ENCODE results near the gene RETSAT.

RETSAT gene

DNA sequence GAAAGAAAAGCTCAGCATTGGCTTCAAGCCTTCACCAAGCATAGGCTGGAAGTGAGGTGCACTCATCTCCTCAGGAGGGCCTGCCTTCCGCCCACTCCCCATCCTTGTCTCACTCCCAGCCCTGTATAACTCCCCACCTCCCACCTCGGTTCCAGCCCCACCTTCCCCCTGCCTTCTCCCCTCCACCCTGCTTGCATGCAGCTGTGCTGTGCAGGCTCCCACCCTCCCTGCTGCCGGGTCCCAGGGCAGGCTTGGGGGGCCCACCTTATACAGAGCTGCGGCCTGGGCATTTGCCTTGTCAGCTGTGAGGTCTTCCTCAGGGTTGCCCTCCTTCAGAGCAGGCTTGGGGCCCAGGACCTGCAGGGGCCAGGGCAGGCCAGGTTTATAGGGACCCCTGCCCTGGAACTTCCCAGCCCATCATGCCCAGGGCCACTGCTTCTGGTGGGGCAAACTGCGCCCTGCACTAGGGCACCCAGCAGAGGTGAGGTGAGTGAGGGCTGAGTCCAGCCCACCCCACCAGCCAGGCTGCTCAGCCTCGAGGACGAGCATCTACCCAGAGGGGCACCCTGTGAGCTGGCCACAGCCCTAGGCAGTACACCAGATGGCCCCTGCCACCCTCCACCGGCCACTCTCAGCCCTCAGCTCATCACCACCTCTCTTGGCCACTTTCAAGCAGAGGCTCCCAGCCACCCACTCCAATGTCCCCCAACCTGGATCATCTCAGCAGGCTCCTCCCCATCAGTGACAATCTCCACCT is 44.3 kb upstream of the RETSAT start:
- H3K9me2 ChIP-seq (replicated peaks; ENCODE audit: insufficient read depth, low read length): no peaks in the 10 kb centered on the region
- H3K79me2 ChIP-seq (ENCODE audit: insufficient read depth, low read length): no peaks in the 10 kb centered on the region
- no peaks in the 10 kb centered on the region for H3F3A ChIP-seq (ENCODE audit: insufficient read depth)
- H3K27ac ChIP-seq (ENCODE audit: low read depth, low read length): no peak overlapping the region
- no peaks in the 10 kb centered on the region for H3K36me3 ChIP-seq (ENCODE audit: low read length)
- no peak overlapping the region for H3K4me3 ChIP-seq (ENCODE audit: insufficient read depth, low read length, poor library complexity, severe bottlenecking)
- TF ChIP-seq CTCF (IDR thresholded peaks at IDR 0.05; ENCODE audit: insufficient read depth, low read length, poor library complexity, severe bottlenecking) (no peak), EZH2phosphoT487 (conservative IDR thresholded peaks at IDR 0.05; ENCODE audit: low read length) (no peak)
- H2AFZ ChIP-seq (ENCODE audit: low read depth, low read length, severe bottlenecking): no peak overlapping the region
- no peaks in the 10 kb centered on the region for H4K20me1 ChIP-seq (ENCODE audit: low read depth, low read length)
- H3K27me3 ChIP-seq (ENCODE audit: low read length): no peaks in the 10 kb centered on the region
- no peak overlapping the region for H3K9ac ChIP-seq (ENCODE audit: low read length)
- no peak overlapping the region for H3K4me2 ChIP-seq (ENCODE audit: low read depth, low read length, poor library complexity, severe bottlenecking)
- H3K9me3 ChIP-seq (ENCODE audit: insufficient read depth, low read length): no peaks in the 10 kb centered on the region

DNA sequence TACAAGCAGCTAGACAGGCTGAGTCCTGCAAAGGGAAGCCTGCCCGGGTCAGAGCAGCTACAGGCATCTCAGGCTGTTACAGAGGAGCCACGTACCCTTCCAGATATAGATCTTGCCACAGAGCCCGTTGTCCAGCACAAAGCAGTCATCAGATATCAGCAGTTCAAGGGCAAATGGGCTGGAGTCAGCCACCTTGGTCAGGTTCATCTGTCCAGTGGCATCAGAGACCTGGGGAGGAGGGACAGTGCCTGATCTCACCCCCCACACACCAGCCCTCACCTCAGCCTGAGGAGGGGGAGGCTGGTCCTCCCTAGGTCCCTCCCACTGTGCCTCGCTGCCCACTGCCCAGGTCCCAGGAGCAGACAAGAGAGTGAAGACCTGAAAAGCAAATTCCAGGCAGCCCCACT is 43.6 kb upstream of the RETSAT start:
- Histone ChIP-seq H3K9me2 (replicated peaks; ENCODE audit: insufficient read depth, low read length) (no peaks in the 10 kb centered on the region), H3K4me2 (ENCODE audit: low read depth, low read length, poor library complexity, severe bottlenecking) (no peak overlapping the region)

GRCh38 chr2:85396531-85397470 is 42.5 kb upstream of the RETSAT start:
- no peaks in the 10 kb centered on the region for H4K20me1 ChIP-seq (ENCODE audit: low read depth, low read length)
- no peak for TF ChIP-seq CTCF (IDR thresholded peaks at IDR 0.05; ENCODE audit: insufficient read depth, low read length, poor library complexity, severe bottlenecking)
- TF ChIP-seq EZH2phosphoT487 (conservative IDR thresholded peaks at IDR 0.05; ENCODE audit: low read length): no peak
- no peak overlapping the region for H3K4me3 ChIP-seq (ENCODE audit: insufficient read depth, low read length, poor library complexity, severe bottlenecking)
- no peaks in the 10 kb centered on the region for H3K27me3 ChIP-seq (ENCODE audit: low read length)
- no peaks in the 10 kb centered on the region for H3K9me3 ChIP-seq (ENCODE audit: insufficient read depth, low read length)
- H3K9ac ChIP-seq (ENCODE audit: low read length): no peak overlapping the region
- no peaks in the 10 kb centered on the region for H3K36me3 ChIP-seq (ENCODE audit: low read length)
- no peaks in the 10 kb centered on the region for H3K9me2 ChIP-seq (replicated peaks; ENCODE audit: insufficient read depth, low read length)
- H3K79me2 ChIP-seq (ENCODE audit: insufficient read depth, low read length): no peaks in the 10 kb centered on the region
- no peak overlapping the region for H3K4me2 ChIP-seq (ENCODE audit: low read depth, low read length, poor library complexity, severe bottlenecking)
- H3F3A ChIP-seq (ENCODE audit: insufficient read depth): no peaks in the 10 kb centered on the region
- no peak overlapping the region for H2AFZ ChIP-seq (ENCODE audit: low read depth, low read length, severe bottlenecking)
- H3K27ac ChIP-seq (ENCODE audit: low read depth, low read length): no peak overlapping the region

More for the DNA sequence above, 43.6 kb upstream of the RETSAT start:
- Histone ChIP-seq H3K9me3 (ENCODE audit: insufficient read depth, low read length) (no peaks in the 10 kb centered on the region), H3K27ac (ENCODE audit: low read depth, low read length) (no peak overlapping the region), H4K20me1 (ENCODE audit: low read depth, low read length) (no peaks in the 10 kb centered on the region), H3K27me3 (ENCODE audit: low read length) (no peaks in the 10 kb centered on the region), H3K9ac (ENCODE audit: low read length) (no peak overlapping the region), H2AFZ (ENCODE audit: low read depth, low read length, severe bottlenecking) (no peak overlapping the region), H3K79me2 (ENCODE audit: insufficient read depth, low read length) (no peaks in the 10 kb centered on the region), H3K4me3 (ENCODE audit: insufficient read depth, low read length, poor library complexity, severe bottlenecking) (no peak overlapping the region), H3K36me3 (ENCODE audit: low read length) (no peaks in the 10 kb centered on the region), H3F3A (ENCODE audit: insufficient read depth) (no peaks in the 10 kb centered on the region)
- TF ChIP-seq EZH2phosphoT487 (conservative IDR thresholded peaks at IDR 0.05; ENCODE audit: low read length) (no peak), CTCF (IDR thresholded peaks at IDR 0.05; ENCODE audit: insufficient read depth, low read length, poor library complexity, severe bottlenecking) (no peak)

Measured in SU-DHL-6 (cell line).